SK-N-SH (cell line): ENCODE results near the gene HSD17B12.

Experiments used
- CHD2 ChIP-seq: fragments of 150-350 bp; IDR thresholded peaks from 2 replicates; pipeline ENCODE4 v1.6.1; 2018; ENCODE audit warnings: low read length; ENCODE audit not compliant: partially characterized antibody
- ELF1 ChIP-seq: IDR thresholded peaks from 2 replicates; pipeline ENCODE4 v1.4.0; 2012
- EP300 ChIP-seq, 2 experiments: IDR thresholded peaks; 2 replicates each; pipeline versions ENCODE4 v1.4.0 to v1.6.1; 2012; ENCODE audit warnings: borderline replicate concordance in 1 of 2, low read depth in 1 of 2, low read length in 1 of 2
- EZH2phosphoT487 ChIP-seq: fragments of 200-600 bp; sonication (generic); IDR thresholded peaks from 2 replicates; pipeline ENCODE4 v1.6.1; 2017; ENCODE audit warnings: low read depth, mixed run types, mild to moderate bottlenecking, antibody characterized with exemption, moderate library complexity, borderline replicate concordance
- MAX ChIP-seq: IDR thresholded peaks from 2 replicates; pipeline ENCODE4 v1.4.0; 2012; ENCODE audit warnings: low read depth
- NRF1 ChIP-seq: IDR thresholded peaks from 2 replicates; pipeline ENCODE4 v1.6.1; 2012; ENCODE audit warnings: low read depth, mild to moderate bottlenecking, low read length
- RAD21 ChIP-seq: IDR thresholded peaks from 2 replicates; pipeline ENCODE4 v1.6.1; 2012; ENCODE audit warnings: mild to moderate bottlenecking, low read length
- RFX5 ChIP-seq: IDR thresholded peaks from 2 replicates; pipeline ENCODE4 v1.6.1; 2012; ENCODE audit warnings: mild to moderate bottlenecking, improper control_type of control experiment, low read length
- SIN3A ChIP-seq: IDR thresholded peaks from 2 replicates; pipeline ENCODE4 v1.6.1; 2012; ENCODE audit warnings: low read depth, mild to moderate bottlenecking, low read length, moderate library complexity, borderline replicate concordance
- TAF1 ChIP-seq: IDR thresholded peaks from 2 replicates; pipeline ENCODE4 v1.6.1; 2012; ENCODE audit warnings: low read depth, mild to moderate bottlenecking, low read length, moderate library complexity, borderline replicate concordance
- TCF12 ChIP-seq: IDR thresholded peaks from 2 replicates; pipeline ENCODE4 v1.4.0; 2012
- TF ChIP-seq, protein P1 (sequence below): fragments of 200-600 bp; sonication (generic); IDR thresholded peaks from 2 replicates; pipeline ENCODE4 v1.6.1; 2017; ENCODE audit warnings: antibody characterized with exemption, mild to moderate bottlenecking, moderate library complexity
- TF ChIP-seq, protein P2 (sequence below): IDR thresholded peaks from 2 replicates; pipeline ENCODE4 v1.4.0; 2012; ENCODE audit warnings: low read depth, borderline replicate concordance

DNA sequence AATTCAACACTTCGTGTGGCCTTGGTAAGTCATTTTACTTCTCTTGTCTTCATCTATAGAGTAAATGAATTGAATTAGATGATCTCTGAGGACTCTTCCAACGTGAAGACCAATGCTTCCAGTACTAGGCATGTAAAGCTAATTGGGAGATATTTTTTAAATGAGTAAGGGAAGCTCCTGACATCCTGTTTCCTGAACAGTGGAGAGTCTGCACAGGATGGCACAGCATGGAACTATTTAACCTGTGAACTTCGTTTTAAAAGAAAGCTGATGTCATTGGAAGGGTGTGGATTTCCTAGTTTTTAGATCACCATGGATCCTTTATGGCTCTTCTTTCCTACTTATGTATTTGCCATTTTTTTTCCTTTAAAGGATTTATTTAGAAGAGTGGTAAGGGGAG lies 48.4 kb upstream of the HSD17B12 start:
- TF ChIP-seq, protein P1, sequence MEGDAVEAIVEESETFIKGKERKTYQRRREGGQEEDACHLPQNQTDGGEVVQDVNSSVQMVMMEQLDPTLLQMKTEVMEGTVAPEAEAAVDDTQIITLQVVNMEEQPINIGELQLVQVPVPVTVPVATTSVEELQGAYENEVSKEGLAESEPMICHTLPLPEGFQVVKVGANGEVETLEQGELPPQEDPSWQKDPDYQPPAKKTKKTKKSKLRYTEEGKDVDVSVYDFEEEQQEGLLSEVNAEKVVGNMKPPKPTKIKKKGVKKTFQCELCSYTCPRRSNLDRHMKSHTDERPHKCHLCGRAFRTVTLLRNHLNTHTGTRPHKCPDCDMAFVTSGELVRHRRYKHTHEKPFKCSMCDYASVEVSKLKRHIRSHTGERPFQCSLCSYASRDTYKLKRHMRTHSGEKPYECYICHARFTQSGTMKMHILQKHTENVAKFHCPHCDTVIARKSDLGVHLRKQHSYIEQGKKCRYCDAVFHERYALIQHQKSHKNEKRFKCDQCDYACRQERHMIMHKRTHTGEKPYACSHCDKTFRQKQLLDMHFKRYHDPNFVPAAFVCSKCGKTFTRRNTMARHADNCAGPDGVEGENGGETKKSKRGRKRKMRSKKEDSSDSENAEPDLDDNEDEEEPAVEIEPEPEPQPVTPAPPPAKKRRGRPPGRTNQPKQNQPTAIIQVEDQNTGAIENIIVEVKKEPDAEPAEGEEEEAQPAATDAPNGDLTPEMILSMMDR, result no peak
- TF ChIP-seq, protein P2, sequence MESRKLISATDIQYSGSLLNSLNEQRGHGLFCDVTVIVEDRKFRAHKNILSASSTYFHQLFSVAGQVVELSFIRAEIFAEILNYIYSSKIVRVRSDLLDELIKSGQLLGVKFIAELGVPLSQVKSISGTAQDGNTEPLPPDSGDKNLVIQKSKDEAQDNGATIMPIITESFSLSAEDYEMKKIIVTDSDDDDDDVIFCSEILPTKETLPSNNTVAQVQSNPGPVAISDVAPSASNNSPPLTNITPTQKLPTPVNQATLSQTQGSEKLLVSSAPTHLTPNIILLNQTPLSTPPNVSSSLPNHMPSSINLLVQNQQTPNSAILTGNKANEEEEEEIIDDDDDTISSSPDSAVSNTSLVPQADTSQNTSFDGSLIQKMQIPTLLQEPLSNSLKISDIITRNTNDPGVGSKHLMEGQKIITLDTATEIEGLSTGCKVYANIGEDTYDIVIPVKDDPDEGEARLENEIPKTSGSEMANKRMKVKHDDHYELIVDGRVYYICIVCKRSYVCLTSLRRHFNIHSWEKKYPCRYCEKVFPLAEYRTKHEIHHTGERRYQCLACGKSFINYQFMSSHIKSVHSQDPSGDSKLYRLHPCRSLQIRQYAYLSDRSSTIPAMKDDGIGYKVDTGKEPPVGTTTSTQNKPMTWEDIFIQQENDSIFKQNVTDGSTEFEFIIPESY, result no peak
- TF ChIP-seq TCF12, result no peak
- TF ChIP-seq EZH2phosphoT487, result no peak
- no peak for TF ChIP-seq RAD21
- no peak for TF ChIP-seq SIN3A
- TF ChIP-seq MAX, result no peak
- no peak for TF ChIP-seq TAF1
- TF ChIP-seq NRF1, result no peak
- TF ChIP-seq RFX5, result no peak
- TF ChIP-seq CHD2, result no peak
- TF ChIP-seq EP300 (IDR thresholded peaks at IDR 0.05; ENCODE audit: borderline replicate concordance in 1 of 2, low read depth in 1 of 2, low read length in 1 of 2), result no peak
- no peak for TF ChIP-seq ELF1
